HEK293 (cell line): Measurements from ENCODE around the gene RASGRP3.

ENCODE experiments used
- CTCF ChIA-PET: fragments of 350-600 bp; formaldehyde crosslinking; extraction: SDS; loops from one replicate; lab custom pipeline; 2021; ENCODE audit warnings: antibody characterized with exemption; lab: Yijun Ruan, JAX
- POLR2A ChIA-PET: fragments of 300-600 bp; formaldehyde crosslinking; extraction: SDS; loops from one replicate; lab custom pipeline; 2020; ENCODE audit warnings: antibody characterized with exemption, inconsistent platforms; lab: Yijun Ruan, JAX
- H3K27ac ChIP-seq: fragments of 200-500 bp; sonication (Bioruptor generic); 2 replicates; pipeline ENCODE4 v1.5.1; 2014; ENCODE audit warnings: low read depth, low read length, control low read depth, inconsistent platforms; ENCODE audit errors: extremely low read depth
- H3K36me3 ChIP-seq, 2 experiments: fragments of 200-500 bp in 1 of 2; sonication (Bioruptor generic) in 1 of 2; 1 replicate in 1 of 2; 2 replicates in 1 of 2; pipeline ENCODE4 v1.5.1; 2014 to 2017; ENCODE audit warnings: inconsistent platforms in 2 of 2, low read length in 2 of 2; ENCODE audit not compliant: control insufficient read depth in 2 of 2, insufficient read depth in 1 of 2
- H3K4me1 ChIP-seq: fragments of 200-500 bp; sonication (Bioruptor generic); 2 replicates; pipeline ENCODE4 v1.5.1; 2014; ENCODE audit warnings: mild to moderate bottlenecking, low read length, inconsistent platforms; ENCODE audit not compliant: control insufficient read depth, insufficient read depth
- H3K4me3 ChIP-seq: 2 replicates; pipeline ENCODE4 v1.5.1; 2011; ENCODE audit warnings: low read depth, mild to moderate bottlenecking, control low read depth, low read length, moderate library complexity
- H3K9me3 ChIP-seq: fragments of 200-500 bp; sonication (Bioruptor generic); 2 replicates; pipeline ENCODE4 v1.5.1; 2014; ENCODE audit warnings: low read depth, low read length, inconsistent platforms; ENCODE audit not compliant: control insufficient read depth, insufficient read depth
- ELK4 ChIP-seq: IDR thresholded peaks from 2 replicates; pipeline ENCODE4 v1.6.1; 2011; ENCODE audit warnings: mild to moderate bottlenecking, low read depth, low read length, borderline replicate concordance
- GLIS2 ChIP-seq: fragments of 450-650 bp; formaldehyde crosslinking; IDR thresholded peaks from 2 replicates; pipeline ENCODE4 v1.5.1; 2016; ENCODE audit warnings: missing biosample characterization, missing genetic modification characterization
- HIC1 ChIP-seq: fragments of 450-650 bp; formaldehyde crosslinking; IDR thresholded peaks from 2 replicates; pipeline ENCODE4 v1.5.1; 2016; ENCODE audit warnings: missing biosample characterization, missing genetic modification characterization
- MEIS1 ChIP-seq: sonication (generic); formaldehyde crosslinking; IDR thresholded peaks from 2 replicates; pipeline ENCODE4 v1.8.1; 2022; ENCODE audit warnings: missing genetic modification reagents, mild to moderate bottlenecking, borderline replicate concordance
- PRDM2 ChIP-seq: fragments of 450-650 bp; formaldehyde crosslinking; IDR thresholded peaks from 2 replicates; pipeline ENCODE4 v1.5.1; 2016; ENCODE audit warnings: missing biosample characterization, missing genetic modification characterization, borderline replicate concordance
- ZBTB1 ChIP-seq: fragments of 450-650 bp; formaldehyde crosslinking; IDR thresholded peaks from 2 replicates; pipeline ENCODE4 v1.5.1; 2016; ENCODE audit warnings: missing biosample characterization, missing genetic modification characterization
- ZBTB17 ChIP-seq: fragments of 450-650 bp; formaldehyde crosslinking; IDR thresholded peaks from 2 replicates; pipeline ENCODE4 v1.5.1; 2016; ENCODE audit warnings: missing biosample characterization, missing genetic modification characterization
- ZBTB48 ChIP-seq: fragments of 450-650 bp; formaldehyde crosslinking; IDR thresholded peaks from 2 replicates; pipeline ENCODE4 v1.5.1; 2016; ENCODE audit warnings: missing biosample characterization, missing genetic modification characterization
- ZBTB6 ChIP-seq: fragments of 450-650 bp; formaldehyde crosslinking; IDR thresholded peaks from 2 replicates; pipeline ENCODE4 v1.5.1; 2017; ENCODE audit warnings: missing biosample characterization, missing genetic modification characterization
- ZNF148 ChIP-seq: fragments of 450-650 bp; formaldehyde crosslinking; IDR thresholded peaks from 2 replicates; pipeline ENCODE4 v1.5.0; 2017; ENCODE audit warnings: missing biosample characterization, missing genetic modification characterization, borderline replicate concordance
- ZNF223 ChIP-seq: fragments of 450-650 bp; formaldehyde crosslinking; IDR thresholded peaks from 2 replicates; pipeline ENCODE4 v1.5.1; 2016; ENCODE audit warnings: missing biosample characterization, missing genetic modification characterization
- ZNF335 ChIP-seq: fragments of 450-650 bp; formaldehyde crosslinking; conservative IDR thresholded peaks from 2 replicates; pipeline ENCODE4 v1.5.1; 2016; ENCODE audit warnings: missing biosample characterization, missing genetic modification characterization
- ZNF416 ChIP-seq: fragments of 450-650 bp; formaldehyde crosslinking; IDR thresholded peaks from 2 replicates; pipeline ENCODE4 v1.5.1; 2016; ENCODE audit warnings: missing biosample characterization, missing genetic modification characterization
- ZNF513 ChIP-seq: fragments of 450-650 bp; IDR thresholded peaks from 2 replicates; pipeline ENCODE4 v1.5.1; 2018; ENCODE audit warnings: missing biosample characterization, missing genetic modification characterization
- ZNF530 ChIP-seq: fragments of 450-650 bp; formaldehyde crosslinking; IDR thresholded peaks from 2 replicates; pipeline ENCODE4 v1.5.1; 2016; ENCODE audit warnings: low read depth, missing biosample characterization, missing genetic modification characterization
- ZNF561 ChIP-seq: fragments of 450-650 bp; IDR thresholded peaks from 2 replicates; pipeline ENCODE4 v1.5.1; 2018; ENCODE audit warnings: missing biosample characterization, missing genetic modification characterization, borderline replicate concordance
- ZNF585B ChIP-seq: fragments of 450-650 bp; formaldehyde crosslinking; IDR thresholded peaks from 2 replicates; pipeline ENCODE4 v1.5.1; 2016; ENCODE audit warnings: missing biosample characterization, missing genetic modification characterization
- ZNF623 ChIP-seq: fragments of 450-650 bp; formaldehyde crosslinking; IDR thresholded peaks from 2 replicates; pipeline ENCODE4 v1.5.1; 2016; ENCODE audit warnings: missing biosample characterization, missing genetic modification characterization
- ZNF664 ChIP-seq: fragments of 450-650 bp; formaldehyde crosslinking; IDR thresholded peaks from 2 replicates; pipeline ENCODE4 v1.5.1; 2016; ENCODE audit warnings: missing biosample characterization, missing genetic modification characterization
- ZNF76 ChIP-seq: fragments of 450-650 bp; formaldehyde crosslinking; IDR thresholded peaks from 2 replicates; pipeline ENCODE4; 2016; ENCODE audit warnings: low read depth, missing biosample characterization, missing genetic modification characterization, borderline replicate concordance
- ZSCAN23 ChIP-seq: fragments of 450-650 bp; formaldehyde crosslinking; IDR thresholded peaks from 2 replicates; pipeline ENCODE4 v1.5.1; 2016; ENCODE audit warnings: missing biosample characterization, missing genetic modification characterization

The RASGRP3 gene

GRCh38 chr2:33526921-33527320, 50.5 kb downstream of the RASGRP3 start:
- TF ChIP-seq ZNF223 (tag by site-specific recombination) (no peak), ZNF335 (tag by site-specific recombination) (no peak), ZNF513 (no peak), ZNF623 (no peak)
- ChIA-PET CTCF (no interaction called here), POLR2A (no interaction called here)
- H3K9me3 ChIP-seq: no peaks in the 10 kb centered on the region
- H3K27ac ChIP-seq: no peak overlapping the region
- no peak overlapping the region for H3K4me3 ChIP-seq
- no peaks in the 10 kb centered on the region for H3K4me1 ChIP-seq
- no peaks in the 10 kb centered on the region for H3K36me3 ChIP-seq

- TF ChIP-seq ZBTB6: no peak
- TF ChIP-seq ELK4: no peak
- TF ChIP-seq PRDM2 (tag by site-specific recombination): no peak
- TF ChIP-seq ZNF530 (tag by site-specific recombination): no peak
- TF ChIP-seq ZNF585B (tag by site-specific recombination): no peak
- no peak for TF ChIP-seq ZNF148 (tag by site-specific recombination)
- no peak for TF ChIP-seq ZBTB17 (tag by site-specific recombination)
- no peak for TF ChIP-seq ZNF76 (tag by site-specific recombination)
- TF ChIP-seq ZBTB48: no peak
- TF ChIP-seq GLIS2: no peak
- no peak for TF ChIP-seq ZNF561 (tag by site-specific recombination)
- no peak for TF ChIP-seq ZNF664
- no peak for TF ChIP-seq ZNF416
- TF ChIP-seq MEIS1: no peak
- no peak for TF ChIP-seq ZSCAN23 (tag by site-specific recombination)
- no peak for TF ChIP-seq ZBTB1 (tag by site-specific recombination)
- TF ChIP-seq HIC1 (tag by site-specific recombination): no peak
- TF ChIP-seq, all 188 proteins: peak for 0
- no peak overlapping the region for H3K27ac ChIP-seq
- no peaks in the 10 kb centered on the region for H3K4me1 ChIP-seq
- POLR2A ChIA-PET: no interaction called here
- H3K36me3 ChIP-seq: no peaks in the 10 kb centered on the region
- CTCF ChIA-PET: interaction anchor here (1.0 kb wide), 1 partner anchor 55 kb away, joined by 3 read pairs; no protein-coding TSS in a partner anchor
- H3K4me3 ChIP-seq: no peak overlapping the region
- no peaks in the 10 kb centered on the region for H3K9me3 ChIP-seq
Measured at GRCh38 chr2:33528441-33528950, 52.0 kb downstream of the RASGRP3 start.
